Mammary epithelial cell (primary cell): ENCODE data around the gene GPS1.

Source experiments
- CTCF ChIP-seq, 2 donors: IDR thresholded peaks in 1 of 2; conservative IDR thresholded peaks in 1 of 2; 2 replicates each; pipeline ENCODE4 v1.5.1; 2011 to 2012; ENCODE audit warnings: inconsistent platforms in 2 of 2, low read length in 2 of 2, mild to moderate bottlenecking in 2 of 2, control low read depth in 1 of 2, low read depth in 1 of 2; ENCODE audit not compliant: insufficient read depth in 1 of 2; ENCODE audit errors: extremely low read depth in 1 of 2
- EZH2 ChIP-seq: IDR thresholded peaks from 2 replicates; pipeline ENCODE4 v1.6.1; 2012; ENCODE audit warnings: low read length, inconsistent platforms, borderline replicate concordance

GRCh38 chr17:82062076-82062983 is 10.6 kb downstream of the GPS1 start:
- TF ChIP-seq CTCF (conservative IDR thresholded peaks at IDR 0.05 in 1 of 2, IDR thresholded peaks at IDR 0.05 in 1 of 2; ENCODE audit: extremely low read depth in 1 of 2, insufficient read depth in 1 of 2, low read depth in 1 of 2, low read length in 2 of 2), result no peak
- no peak for TF ChIP-seq EZH2
